Naive thymus-derived CD4-positive, alpha-beta T cell (primary cell): Measurements from ENCODE around the gene PLCH2. TPM values are rescaled to one million over a fixed set of nuclear protein-coding genes. Genes with fewer than 3 reads are reported as not detected.
A peak's percentile ranks its signal among the peaks of the same experiment; 100 is the strongest.

ENCODE experiments used
- ATAC-seq: fragments of 150-1000 bp; cut with Tn5 transposase; 2 replicates; pipeline ENCODE4 v1.10.0; 2021; ENCODE audit warnings: mild to moderate bottlenecking, moderate library complexity
- CTCF ChIA-PET: fragments of 350-600 bp; sonication (Branson Sonifier 250); formaldehyde crosslinking; loops from one replicate; lab custom pipeline; 2021; ENCODE audit warnings: antibody characterized with exemption; lab: Charles Lee
- POLR2A ChIA-PET: fragments of 350-600 bp; sonication (Branson Sonifier 250); formaldehyde crosslinking; loops from one replicate; lab custom pipeline; 2021; ENCODE audit warnings: antibody characterized with exemption, inconsistent platforms; lab: Charles Lee
- DNase-seq, 9 donors: peaks; one replicate each; pipeline versions ENCODE4 v3.0.0 to v3.0.0-alpha.2; 2020 to 2022; ENCODE audit warnings: mixed read lengths in 1 of 9
- H3K27ac ChIP-seq: one replicate; pipeline ENCODE4 v1.7.0; 2013; ENCODE audit warnings: mild to moderate bottlenecking, low read depth, low read length, moderate library complexity
- H3K27me3 ChIP-seq, 2 donors: one replicate each; pipeline ENCODE4 v1.7.0; 2013; ENCODE audit warnings: low read length in 2 of 2, mild to moderate bottlenecking in 2 of 2, moderate library complexity in 2 of 2; ENCODE audit not compliant: control insufficient read depth in 2 of 2, insufficient read depth in 2 of 2
- H3K36me3 ChIP-seq, 3 experiments: 1 replicate in 2 of 3; 2 replicates in 1 of 3; pipeline ENCODE4 v1.7.0; 2013; ENCODE audit warnings: low read length in 3 of 3, mild to moderate bottlenecking in 3 of 3, moderate library complexity in 1 of 3; ENCODE audit not compliant: insufficient read depth in 3 of 3, control insufficient read depth in 2 of 3
- H3K4me1 ChIP-seq, 2 donors: one replicate each; pipeline ENCODE4 v1.7.0; 2013; ENCODE audit warnings: low read length in 2 of 2, mild to moderate bottlenecking in 2 of 2, moderate library complexity in 1 of 2; ENCODE audit not compliant: control insufficient read depth in 2 of 2, insufficient read depth in 2 of 2
- H3K4me3 ChIP-seq: 2 replicates; pipeline ENCODE4 v1.7.0; 2013; ENCODE audit warnings: mild to moderate bottlenecking, low read length
- H3K9me3 ChIP-seq, 3 experiments: 1 replicate in 2 of 3; 2 replicates in 1 of 3; pipeline ENCODE4 v1.7.0; 2013; ENCODE audit warnings: low read length in 3 of 3; ENCODE audit not compliant: control insufficient read depth in 2 of 3
- H3K27ac Mint-ChIP-seq, 9 donors: one replicate each; pipeline ENCODE4 v1.8.0; 2020 to 2022; ENCODE audit warnings: mixed read lengths in 9 of 9, mild to moderate bottlenecking in 8 of 9, moderate library complexity in 5 of 9, inconsistent platforms in 2 of 9
- H3K27me3 Mint-ChIP-seq, 5 donors: one replicate each; pipeline ENCODE4 v1.8.0; 2021 to 2022; ENCODE audit warnings: mixed read lengths in 5 of 5, mild to moderate bottlenecking in 1 of 5
- H3K36me3 Mint-ChIP-seq, 5 donors: one replicate each; pipeline ENCODE4 v1.8.0; 2020 to 2022; ENCODE audit warnings: mixed read lengths in 5 of 5, mild to moderate bottlenecking in 3 of 5, inconsistent platforms in 1 of 5
- H3K4me1 Mint-ChIP-seq, 7 donors: one replicate each; pipeline ENCODE4 v1.8.0; 2020 to 2022; ENCODE audit warnings: mixed read lengths in 7 of 7, mild to moderate bottlenecking in 3 of 7, inconsistent platforms in 1 of 7
- H3K4me3 Mint-ChIP-seq, 10 donors: one replicate each; pipeline ENCODE4 v1.8.0; 2020 to 2022; ENCODE audit warnings: mild to moderate bottlenecking in 10 of 10, mixed read lengths in 10 of 10, moderate library complexity in 6 of 10, inconsistent platforms in 2 of 10
- H3K9me3 Mint-ChIP-seq, 11 donors: one replicate each; pipeline ENCODE4 v1.8.0; 2020 to 2022; ENCODE audit warnings: mixed read lengths in 11 of 11, mild to moderate bottlenecking in 4 of 11, inconsistent platforms in 1 of 11, moderate library complexity in 1 of 11
- intact Hi-C, 2 donors: fragments of 100-400 bp; cut with micrococcal nuclease; formaldehyde crosslinking; loops; one replicate each; pipeline ENCODE4 v1.15.1; 2023
- polyA plus RNA-seq, 2 donors: library from polyadenylated mRNA; unstranded; fragments of 300-500 nt; fragmentation: Illumina TruSeq; gene quantifications; one replicate each; pipeline ENCODE4 v1.2.3, GENCODE V29; 2021
- total RNA-seq, 6 experiments: library from RNA in 5 of 6; stranded (reverse) in 5 of 6; gene quantifications; 1 replicate in 5 of 6; 2 replicates in 1 of 6; pipeline ENCODE4 v1.2.3 and lab custom pipeline; 2021 to 2026

PLCH2 gene
- total and polyA plus RNA-seq, 7 experiments from 2014 or later = 0.11 to 37.4 (median 11.8) TPM

DNA sequence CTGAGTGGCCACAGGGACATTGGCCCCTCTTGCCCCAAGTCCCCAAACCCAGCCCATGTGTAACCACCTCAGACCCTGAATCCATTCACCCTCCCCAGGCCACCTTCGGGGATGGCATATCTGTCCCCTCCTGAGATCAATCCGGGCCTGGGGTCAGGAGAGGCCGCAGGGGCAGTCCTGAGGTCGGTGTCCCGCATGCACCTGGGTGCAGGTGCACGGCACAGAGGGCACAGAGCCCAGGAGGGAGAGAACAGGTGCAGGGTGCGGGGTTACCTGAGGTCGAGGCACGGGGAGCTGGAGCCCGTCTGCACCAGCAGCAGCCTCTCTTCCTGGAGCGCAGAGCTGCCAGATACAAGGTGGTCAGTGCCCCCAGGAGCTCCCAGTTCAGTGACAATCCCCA is 33.5 kb downstream of the PLCH2 start:
- H3K27me3 Mint-ChIP-seq = no peaks in the 10 kb centered on the region
- POLR2A ChIA-PET = no interaction called here
- Histone ChIP-seq H3K27ac (no peak overlapping the region), H3K36me3 (peaks cover 0 to 73% (median 19%) of the 10 kb centered on the region in 3 experiments), H3K4me3 (no peak overlapping the region), H3K27me3 (no peaks in the 10 kb centered on the region), H3K9me3 (no peaks in the 10 kb centered on the region), H3K4me1 (no peaks in the 10 kb centered on the region)
- DNase-seq (no peak), ATAC-seq (no peak)
- H3K4me3 Mint-ChIP-seq = no peak overlapping the region
- peaks cover 0 to 4% (median 0%) of the 10 kb centered on the region in 7 donors for H3K4me1 Mint-ChIP-seq
- CTCF ChIA-PET = no interaction called here
- peaks cover 0 to 10% (median 2%) of the 10 kb centered on the region in 5 donors for H3K36me3 Mint-ChIP-seq
- peaks cover 0 to 2% (median 0%) of the 10 kb centered on the region in 11 donors for H3K9me3 Mint-ChIP-seq
- intact Hi-C loops = no loop called here
- H3K27ac Mint-ChIP-seq = no peak overlapping the region

DNA sequence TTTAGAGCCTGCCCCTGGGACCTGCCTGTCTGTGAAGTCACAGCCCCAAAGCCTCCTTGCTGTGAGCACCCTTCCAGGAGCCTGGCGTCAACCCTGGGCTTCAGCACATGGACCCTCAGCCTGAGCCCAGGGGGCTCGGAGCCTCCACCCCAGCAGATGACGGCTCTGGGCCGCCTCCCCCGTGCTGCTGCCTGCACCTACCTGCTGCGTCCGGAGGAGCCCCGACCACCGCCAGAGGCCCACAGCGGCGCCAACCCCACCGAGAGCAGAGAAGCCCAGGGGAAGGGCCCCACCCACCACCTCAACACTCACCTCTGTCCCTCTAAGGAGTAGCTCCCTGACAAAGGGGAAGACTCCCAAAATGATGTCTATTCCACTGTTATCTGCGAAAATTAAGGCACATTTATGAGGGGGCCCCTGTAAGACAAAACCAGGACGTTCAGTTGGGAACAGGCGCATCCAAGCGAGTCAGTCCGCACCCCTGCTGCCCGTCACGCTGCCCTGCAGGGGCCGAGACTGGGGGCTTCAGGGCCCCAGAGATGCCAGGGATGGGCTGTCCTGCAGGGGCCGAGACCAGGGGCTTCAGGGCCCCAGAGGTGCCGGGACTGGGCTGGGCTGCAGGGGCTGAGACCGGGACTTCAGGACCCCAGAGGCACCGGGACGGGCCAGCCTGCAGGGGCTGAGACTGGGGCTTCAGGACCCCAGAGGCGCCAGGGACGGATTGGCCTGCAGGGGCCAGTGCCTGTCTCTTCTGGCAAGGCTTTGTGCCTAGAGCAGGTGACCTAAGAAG is 34.5 kb downstream of the PLCH2 start:
- H3K9me3 ChIP-seq = no peaks in the 10 kb centered on the region
- ChIA-PET POLR2A (no interaction called here), CTCF (no interaction called here)
- intact Hi-C loops = no loop called here
- no peak overlapping the region for H3K4me3 ChIP-seq
- peaks cover 0 to 2% (median 0%) of the 10 kb centered on the region in 7 donors for H3K4me1 Mint-ChIP-seq
- H3K4me3 Mint-ChIP-seq = no peak overlapping the region
- no peak overlapping the region for H3K27ac ChIP-seq
- no peak for DNase-seq
- H3K27ac Mint-ChIP-seq = no peak overlapping the region
- H3K36me3 ChIP-seq = peaks cover 0 to 82% (median 28%) of the 10 kb centered on the region in 3 experiments
- H3K27me3 Mint-ChIP-seq = no peaks in the 10 kb centered on the region
- no peaks in the 10 kb centered on the region for H3K4me1 ChIP-seq
- H3K27me3 ChIP-seq = no peaks in the 10 kb centered on the region
- H3K36me3 Mint-ChIP-seq = peaks cover 0 to 10% (median 2%) of the 10 kb centered on the region in 5 donors
- ATAC-seq = no peak
- H3K9me3 Mint-ChIP-seq = peaks cover 0 to 1% (median 0%) of the 10 kb centered on the region in 11 donors

DNA sequence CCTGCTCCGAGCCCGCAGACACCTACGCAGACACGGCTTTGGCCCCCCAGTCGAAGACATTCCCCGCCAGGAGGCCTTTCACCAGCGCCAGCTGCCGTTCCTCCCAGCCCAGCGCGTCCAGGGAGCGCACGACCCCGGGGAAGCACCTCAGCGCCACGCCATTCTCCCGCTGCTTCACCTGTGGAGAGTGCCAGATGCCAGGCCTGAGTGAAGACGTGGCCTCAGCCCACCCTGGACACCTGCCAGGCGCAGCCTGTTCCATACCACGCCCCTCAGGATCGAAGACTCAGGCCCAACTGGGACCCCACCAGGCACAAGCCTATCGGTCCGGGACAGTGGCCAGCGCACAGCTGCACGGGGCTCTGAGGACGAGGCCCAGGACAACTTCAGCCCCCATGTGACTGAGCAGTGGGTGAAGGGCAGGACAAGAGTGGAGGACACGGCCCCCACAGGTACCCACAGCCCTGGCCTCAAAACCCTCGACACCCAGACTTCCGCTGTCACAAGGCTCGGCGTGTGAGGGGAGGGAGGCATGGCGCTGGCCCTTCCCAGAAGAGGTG is 36.9 kb downstream of the PLCH2 start:
- Mint-ChIP-seq H3K36me3 (peaks cover 0 to 10% (median 3%) of the 10 kb centered on the region in 5 donors), H3K9me3 (no peaks in the 10 kb centered on the region)
- CTCF ChIA-PET = no interaction called here

DNA sequence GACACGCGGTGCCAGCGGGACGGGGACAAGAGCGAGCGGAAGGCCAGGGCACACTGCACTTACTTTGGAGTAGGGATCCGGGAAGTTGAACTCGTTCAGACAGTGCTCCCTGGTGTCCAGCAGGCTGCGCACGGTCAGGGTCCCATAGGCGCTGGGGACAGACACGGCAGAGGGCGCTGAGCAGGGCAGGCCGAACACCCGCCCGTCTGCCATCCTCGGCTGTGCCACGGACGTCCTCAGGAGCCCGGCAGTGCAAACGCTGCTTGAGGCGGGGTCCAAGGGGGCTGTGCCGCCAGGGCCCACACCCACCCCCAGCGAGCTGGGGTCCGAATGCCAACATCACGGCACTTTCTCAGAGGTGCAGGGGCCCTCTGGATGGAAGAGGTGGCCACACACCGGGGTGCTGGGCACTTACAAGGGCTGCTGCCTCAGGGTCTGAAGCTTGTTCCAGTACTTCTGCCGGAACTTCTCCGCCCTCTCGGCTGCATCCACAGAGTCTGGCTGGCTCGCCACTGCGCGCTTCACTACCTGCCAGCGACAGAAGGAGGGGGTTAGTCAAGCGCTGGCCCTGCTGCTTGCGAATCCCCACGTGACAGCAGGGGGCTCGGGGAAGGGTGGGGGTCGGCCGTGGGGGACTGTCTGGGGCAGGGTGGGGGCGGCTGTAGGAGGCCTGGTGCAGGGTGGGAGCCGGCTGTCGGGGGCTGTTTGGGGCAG is 38.0 kb downstream of the PLCH2 start:
- H3K36me3 ChIP-seq = peaks cover 17 to 98% (median 42%) of the 10 kb centered on the region in 3 experiments
- Mint-ChIP-seq H3K27ac (no peak overlapping the region), H3K36me3 (peaks cover 0 to 13% (median 0%) of the 10 kb centered on the region in 5 donors), H3K4me3 (no peak overlapping the region), H3K4me1 (peaks cover 0 to 5% (median 0%) of the 10 kb centered on the region in 7 donors), H3K9me3 (no peaks in the 10 kb centered on the region), H3K27me3 (no peaks in the 10 kb centered on the region)
- H3K4me3 ChIP-seq = no peak overlapping the region
- no peak for DNase-seq
- ChIA-PET POLR2A (no interaction called here), CTCF (no interaction called here)
- no peaks in the 10 kb centered on the region for H3K9me3 ChIP-seq
- no peak for ATAC-seq
- no peak overlapping the region for H3K27ac ChIP-seq
- no peaks in the 10 kb centered on the region for H3K27me3 ChIP-seq
- H3K4me1 ChIP-seq = no peaks in the 10 kb centered on the region
- intact Hi-C loops = no loop called here

More for the DNA sequence above, 36.9 kb downstream of the PLCH2 start:
- H3K27me3 ChIP-seq = no peaks in the 10 kb centered on the region
- peak overlapping the region in 1 of 9 donors; percentile 56 for H3K27ac Mint-ChIP-seq
- ATAC-seq = no peak
- H3K4me3 ChIP-seq = no peak overlapping the region
- H3K9me3 ChIP-seq = no peaks in the 10 kb centered on the region
- no peaks in the 10 kb centered on the region for H3K4me1 ChIP-seq
- intact Hi-C loops = no loop called here
- peaks cover 0 to 3% (median 0%) of the 10 kb centered on the region in 7 donors for H3K4me1 Mint-ChIP-seq
- no peaks in the 10 kb centered on the region for H3K27me3 Mint-ChIP-seq
- no peak overlapping the region for H3K4me3 Mint-ChIP-seq
- H3K27ac ChIP-seq = no peak overlapping the region
- H3K36me3 ChIP-seq = peaks cover 7 to 97% (median 34%) of the 10 kb centered on the region in 3 experiments
- no peak for DNase-seq
- POLR2A ChIA-PET = no interaction called here

DNA sequence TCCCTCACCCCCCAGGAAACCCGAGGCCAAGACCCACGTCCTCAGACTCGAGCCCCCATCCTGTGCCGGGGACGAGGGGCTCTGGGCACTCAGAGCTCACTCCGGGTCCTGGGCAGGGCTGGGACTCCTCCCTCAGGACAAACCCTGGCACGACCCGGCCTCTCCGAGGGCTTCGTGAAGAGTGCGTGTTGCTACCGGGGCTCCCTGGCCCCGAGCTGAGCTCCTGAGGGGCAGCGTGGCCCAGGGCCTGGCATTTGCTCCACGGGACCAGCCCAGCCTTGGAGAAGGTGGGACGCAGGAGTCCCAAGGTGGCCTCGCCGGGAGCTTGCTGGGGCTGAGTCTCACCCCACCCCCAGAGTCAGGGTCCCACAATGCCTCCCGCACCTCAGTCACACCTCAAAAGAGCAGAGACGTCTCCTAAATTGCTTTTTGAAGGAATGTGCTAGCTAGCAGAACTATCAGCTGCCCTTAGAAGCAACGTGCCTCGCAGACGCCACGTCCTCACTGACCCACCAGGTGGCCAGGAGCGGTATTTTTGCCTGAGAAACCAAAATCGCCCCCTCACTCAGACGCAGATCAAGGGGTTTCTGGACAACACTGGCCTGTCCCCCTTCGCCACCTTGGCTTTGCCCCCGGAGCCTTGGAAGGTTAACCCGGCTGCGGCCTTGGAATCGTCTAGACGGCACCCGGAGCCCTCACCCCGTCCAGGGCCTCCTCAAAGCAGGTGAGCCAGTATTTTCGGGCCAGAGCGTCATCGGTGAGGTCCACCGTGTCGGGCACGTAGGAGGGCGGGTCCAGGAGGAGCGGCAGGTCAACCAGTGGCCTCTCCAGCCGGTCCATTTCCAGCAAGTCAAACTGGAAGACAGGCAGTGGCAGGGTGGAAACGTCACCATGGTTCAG is 39.0 kb downstream of the PLCH2 start:
- no peak overlapping the region for H3K4me3 Mint-ChIP-seq
- H3K4me3 ChIP-seq = no peak overlapping the region
- peaks cover 17 to 98% (median 40%) of the 10 kb centered on the region in 3 experiments for H3K36me3 ChIP-seq
- H3K9me3 ChIP-seq = no peaks in the 10 kb centered on the region
- CTCF ChIA-PET = no interaction called here
- H3K4me1 Mint-ChIP-seq = peaks cover 0 to 7% (median 0%) of the 10 kb centered on the region in 7 donors
- H3K27me3 ChIP-seq = no peaks in the 10 kb centered on the region
- H3K4me1 ChIP-seq = no peaks in the 10 kb centered on the region
- DNase-seq (no peak), ATAC-seq (no peak)
- intact Hi-C loops = no loop called here
- no peaks in the 10 kb centered on the region for H3K9me3 Mint-ChIP-seq
- no peak overlapping the region for H3K27ac Mint-ChIP-seq
- POLR2A ChIA-PET = no interaction called here
- H3K27me3 Mint-ChIP-seq = no peaks in the 10 kb centered on the region
- H3K36me3 Mint-ChIP-seq = peaks cover 0 to 13% (median 0%) of the 10 kb centered on the region in 5 donors
- no peak overlapping the region for H3K27ac ChIP-seq

DNA sequence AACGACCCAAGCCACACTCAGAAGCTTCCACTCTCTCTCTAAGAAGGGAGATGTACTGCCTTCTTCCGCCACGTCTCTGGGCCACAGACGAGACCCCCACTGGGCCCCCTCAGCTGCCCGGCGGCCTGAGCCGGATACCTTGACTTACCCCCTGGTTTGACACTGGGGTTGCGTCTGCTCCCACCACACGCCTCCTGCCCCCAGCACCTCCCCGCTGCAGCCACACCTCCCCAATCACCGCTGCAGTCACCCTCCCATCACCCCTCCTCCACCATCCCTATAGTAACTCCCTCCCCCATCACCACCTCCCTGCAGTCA is 39.6 kb downstream of the PLCH2 start:
- POLR2A ChIA-PET = no interaction called here
- H3K9me3 ChIP-seq = no peaks in the 10 kb centered on the region
- intact Hi-C loops = no loop called here
- CTCF ChIA-PET = no interaction called here
- no peak overlapping the region for H3K27ac ChIP-seq
- no peak overlapping the region for H3K4me3 ChIP-seq
- ATAC-seq (no peak), DNase-seq (no peak)
- Mint-ChIP-seq H3K27ac (no peak overlapping the region), H3K36me3 (peaks cover 0 to 14% (median 0%) of the 10 kb centered on the region in 5 donors), H3K4me1 (peaks cover 0 to 7% (median 0%) of the 10 kb centered on the region in 7 donors), H3K4me3 (no peak overlapping the region), H3K27me3 (no peaks in the 10 kb centered on the region), H3K9me3 (no peaks in the 10 kb centered on the region)
- H3K36me3 ChIP-seq = peaks cover 17 to 98% (median 40%) of the 10 kb centered on the region in 3 experiments
- H3K27me3 ChIP-seq = no peaks in the 10 kb centered on the region
- no peaks in the 10 kb centered on the region for H3K4me1 ChIP-seq
